GM19438 (cell line): Measurements from ENCODE around the gene GRIK5.
"Not testable (repeated sequence)": the region's sequence is repeated elsewhere in the genome, so short reads cannot be mapped to it uniquely, and the experiment has no call there.

Experiments
- ATAC-seq: cut with Tn5 transposase; IDR thresholded peaks from one replicate; pipeline ENCODE4 v1.9.1; 2021; ENCODE audit warnings: low read depth; ENCODE audit not compliant: unreplicated experiment

GRIK5 gene

DNA sequence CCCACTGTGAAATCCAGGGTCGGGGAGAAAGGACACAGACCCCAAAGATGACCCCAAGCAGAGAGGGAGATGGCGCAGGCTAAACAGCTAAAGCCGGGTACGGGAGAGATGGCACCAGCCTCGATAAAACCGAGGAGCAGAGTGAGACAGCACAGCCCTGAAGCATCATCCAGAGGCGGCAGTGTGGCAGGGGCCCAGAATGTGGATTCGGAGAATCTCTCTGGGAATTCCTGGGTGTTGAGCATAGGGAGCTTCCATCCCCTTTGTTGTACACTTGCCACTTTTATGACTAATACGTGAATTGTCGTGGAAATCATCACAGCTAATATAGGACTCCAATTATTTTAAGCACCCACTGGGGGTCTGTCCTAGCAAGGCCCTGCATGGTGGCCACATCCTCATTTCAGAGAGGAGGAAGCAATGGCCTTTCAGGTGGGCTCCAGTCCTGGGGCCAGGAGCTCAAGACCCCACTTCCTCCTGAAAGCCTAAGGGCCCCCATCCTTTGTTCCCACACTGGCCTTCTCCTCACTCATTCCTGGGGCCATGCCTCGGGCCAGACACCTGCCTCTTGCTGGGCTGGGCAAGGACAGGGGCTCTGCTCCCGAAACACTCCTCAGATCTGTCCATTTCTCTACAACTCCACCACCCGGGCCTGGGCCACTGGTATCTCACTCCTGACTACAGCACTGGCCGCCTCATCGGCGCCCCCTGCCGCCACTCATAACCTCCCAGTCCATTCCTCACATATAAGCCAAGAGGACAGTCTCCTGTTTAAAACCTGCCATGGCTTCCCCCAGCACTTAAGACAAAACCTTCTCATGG is 46.7 kb downstream of the GRIK5 start:
- no peak for ATAC-seq

DNA sequence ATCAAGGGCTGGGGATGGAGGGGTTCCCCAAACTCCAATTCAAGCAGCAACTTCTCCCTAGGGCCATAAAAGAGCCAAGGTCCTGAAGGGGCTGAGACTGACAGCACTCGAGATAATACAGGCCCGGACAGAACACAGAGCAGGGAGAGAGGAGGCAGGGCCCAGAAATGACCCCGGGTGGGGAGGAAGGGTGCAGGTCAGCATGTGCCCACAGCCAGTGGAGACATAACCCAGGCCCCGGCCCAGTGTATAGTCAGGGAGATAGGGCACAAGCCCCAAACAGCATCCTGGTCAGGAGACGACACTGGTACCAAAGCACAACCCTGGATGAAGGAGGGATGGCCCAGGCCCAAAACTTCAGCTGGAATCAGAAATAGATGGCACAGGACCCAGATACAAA is 47.4 kb downstream of the GRIK5 start:
- no peak for ATAC-seq

DNA sequence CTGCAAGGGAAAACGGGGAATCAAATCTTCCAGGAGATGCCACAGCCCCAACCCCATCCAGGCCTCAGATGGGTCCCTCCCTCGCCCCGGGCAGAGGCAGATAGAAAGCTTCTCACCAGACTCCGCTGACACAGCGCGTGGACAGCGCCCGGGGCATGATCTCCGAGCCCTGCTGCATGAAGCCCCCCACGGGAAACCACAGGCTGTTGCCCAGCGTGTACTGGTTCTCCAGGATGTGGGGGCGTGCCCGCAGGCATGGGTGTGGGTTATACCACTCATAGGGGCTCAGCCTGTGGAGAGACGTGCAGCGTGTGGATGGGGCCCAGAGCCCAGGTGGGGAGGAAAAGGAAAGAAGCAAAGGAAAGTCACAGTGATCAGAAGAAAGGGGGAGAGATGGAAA is 48.8 kb downstream of the GRIK5 start:
- no peak for ATAC-seq

DNA sequence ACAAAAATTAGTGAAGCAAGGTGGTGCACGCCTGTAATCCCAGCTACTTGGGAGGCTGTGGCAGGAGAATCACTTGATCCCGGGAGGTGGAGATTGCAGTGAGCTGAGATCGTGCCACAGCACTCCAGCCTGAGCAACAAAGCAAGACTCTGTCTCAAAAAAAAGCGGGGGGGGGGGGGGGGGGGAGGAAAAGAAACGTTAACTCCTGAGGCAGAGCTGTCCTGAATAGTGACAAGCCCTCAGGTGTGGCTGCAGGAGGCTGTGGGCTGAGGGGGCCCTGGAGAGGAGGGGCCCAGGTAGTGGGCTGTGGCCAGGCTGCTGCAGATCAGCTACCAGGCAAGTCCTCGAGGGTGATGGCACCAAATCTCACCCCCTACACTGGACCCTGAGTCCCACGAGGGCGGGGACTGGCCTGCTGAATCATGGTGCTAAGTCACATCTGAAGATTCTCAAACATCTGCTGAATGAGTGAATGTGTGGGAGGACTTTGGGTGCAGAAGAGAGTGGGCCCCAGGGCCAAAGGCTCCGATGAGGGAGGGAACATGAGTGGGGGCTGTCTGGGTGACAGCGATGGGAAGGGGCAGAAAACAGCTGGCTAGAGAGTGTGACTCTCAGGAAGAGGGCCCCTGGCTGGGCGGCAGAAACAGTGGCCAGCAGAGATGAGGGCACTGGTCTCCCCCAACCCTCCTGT is 51.4 kb downstream of the GRIK5 start:
- ATAC-seq = no peak

DNA sequence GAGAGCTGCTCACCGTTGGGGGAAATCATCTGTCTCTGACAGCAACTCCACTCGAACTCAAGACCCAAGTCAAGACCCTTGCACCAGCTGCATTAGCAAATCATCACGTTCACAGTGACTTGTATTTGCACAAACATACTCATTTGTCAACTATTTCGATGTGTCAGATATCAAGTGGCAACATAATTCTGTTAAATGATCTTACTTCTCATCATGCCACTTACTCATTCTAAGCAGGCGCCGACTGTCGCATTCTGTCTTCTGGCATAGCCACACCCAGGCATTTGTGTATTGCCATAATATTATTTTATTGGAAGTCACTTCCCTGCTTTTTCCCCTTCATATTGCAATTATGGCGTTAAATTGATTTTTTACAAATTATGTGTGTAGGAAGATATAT is 53.0 kb downstream of the GRIK5 start:
- no peak for ATAC-seq

DNA sequence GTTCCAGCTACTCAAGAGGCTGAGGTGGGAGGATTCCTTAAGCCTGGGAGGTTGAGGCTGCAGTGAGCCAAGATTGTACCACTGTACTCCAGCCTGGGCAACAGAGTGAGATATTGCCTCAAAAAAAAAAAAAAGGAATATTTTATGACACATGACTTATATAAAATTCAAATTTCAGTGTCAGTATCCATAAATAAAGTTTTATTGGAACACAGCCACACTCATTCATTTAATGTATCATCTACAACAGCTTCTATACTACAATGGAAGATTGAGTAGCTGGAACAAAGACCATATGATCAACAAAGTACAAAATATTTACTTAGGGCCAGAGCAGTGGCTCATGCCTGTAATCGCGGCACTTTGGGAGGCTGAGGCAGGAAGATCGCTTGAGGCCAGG is 57.3 kb downstream of the GRIK5 start:
- ATAC-seq = not testable (repeated sequence)

DNA sequence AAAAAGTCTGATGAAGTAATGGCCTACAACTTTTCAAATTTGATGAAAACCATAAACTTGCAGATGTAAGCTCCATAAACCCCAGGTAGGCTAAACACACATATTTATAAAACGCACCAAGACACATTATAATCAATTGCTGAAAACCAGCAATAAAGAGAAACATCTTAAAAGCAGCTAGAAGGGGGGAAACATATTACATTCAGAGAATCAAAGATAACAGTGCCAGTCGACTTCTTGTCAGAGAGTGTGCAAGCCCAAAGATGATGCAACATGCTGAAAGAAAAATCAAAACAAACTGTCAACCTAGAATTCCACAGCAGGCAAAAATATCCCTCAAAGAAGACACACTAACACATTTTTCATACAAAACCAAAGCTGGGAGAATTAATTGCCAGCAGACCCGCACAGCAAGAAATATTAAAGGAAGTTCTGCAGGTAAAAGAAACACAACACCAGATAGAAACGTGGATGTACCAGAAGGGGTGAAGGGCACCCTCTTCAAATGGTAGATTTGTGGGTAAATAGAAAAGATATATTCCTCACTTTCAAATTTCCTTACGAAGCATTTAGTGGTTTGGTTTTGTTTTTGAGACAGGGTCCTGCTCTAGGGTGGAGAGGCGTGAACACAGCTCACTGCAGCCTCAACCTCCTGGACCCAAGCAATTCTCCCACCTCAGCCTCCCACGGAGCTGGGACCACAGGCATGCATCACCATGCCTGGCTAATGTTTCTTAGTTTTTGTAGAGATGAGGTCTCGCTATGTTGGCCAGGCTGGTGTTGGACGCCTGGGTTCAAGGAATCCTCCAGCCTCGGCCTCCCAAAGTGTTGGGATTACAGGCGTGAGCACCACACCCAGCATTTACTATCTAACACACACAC is 59.5 kb downstream of the GRIK5 start:
- no peak for ATAC-seq

DNA sequence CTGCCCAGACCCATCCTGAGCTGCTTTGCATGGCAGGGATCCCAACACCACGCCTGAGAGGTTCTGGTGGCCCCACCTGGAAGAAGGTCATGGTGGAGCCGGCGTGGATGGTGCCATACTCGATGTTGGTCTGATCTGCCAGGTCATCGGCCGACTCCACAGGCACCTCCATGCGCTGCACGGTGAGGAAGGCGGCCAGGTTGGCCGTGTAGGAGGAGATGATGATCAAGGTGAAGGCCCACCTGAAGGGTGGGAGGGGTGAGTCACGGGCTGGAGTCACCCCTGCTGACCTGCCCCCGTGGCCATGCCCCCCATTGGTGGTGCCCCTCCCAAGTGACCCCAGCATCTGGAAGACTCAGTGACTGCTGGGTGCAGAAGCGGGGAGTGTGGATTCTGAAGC is 63.4 kb downstream of the GRIK5 start:
- no peak for ATAC-seq

DNA sequence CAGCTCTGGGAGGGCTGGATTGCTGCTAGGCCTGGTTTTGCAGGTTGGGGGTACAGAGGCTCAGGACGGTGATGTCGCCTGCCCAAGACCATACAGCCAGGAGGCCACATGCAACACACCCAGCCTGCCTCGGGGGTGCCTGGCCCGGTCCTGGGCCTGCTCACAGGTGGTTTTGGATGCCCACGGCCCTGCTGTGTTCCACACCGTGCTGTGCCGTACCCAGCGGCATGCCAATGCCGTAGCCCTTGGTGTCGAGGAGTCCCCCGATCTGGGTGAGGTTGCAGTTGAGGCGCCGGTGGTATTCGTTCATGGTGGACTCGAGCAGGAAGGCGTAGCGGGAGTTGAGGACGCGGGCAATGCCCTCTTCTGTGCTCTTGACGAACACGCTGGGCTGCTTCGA is 64.5 kb downstream of the GRIK5 start:
- ATAC-seq = no peak

DNA sequence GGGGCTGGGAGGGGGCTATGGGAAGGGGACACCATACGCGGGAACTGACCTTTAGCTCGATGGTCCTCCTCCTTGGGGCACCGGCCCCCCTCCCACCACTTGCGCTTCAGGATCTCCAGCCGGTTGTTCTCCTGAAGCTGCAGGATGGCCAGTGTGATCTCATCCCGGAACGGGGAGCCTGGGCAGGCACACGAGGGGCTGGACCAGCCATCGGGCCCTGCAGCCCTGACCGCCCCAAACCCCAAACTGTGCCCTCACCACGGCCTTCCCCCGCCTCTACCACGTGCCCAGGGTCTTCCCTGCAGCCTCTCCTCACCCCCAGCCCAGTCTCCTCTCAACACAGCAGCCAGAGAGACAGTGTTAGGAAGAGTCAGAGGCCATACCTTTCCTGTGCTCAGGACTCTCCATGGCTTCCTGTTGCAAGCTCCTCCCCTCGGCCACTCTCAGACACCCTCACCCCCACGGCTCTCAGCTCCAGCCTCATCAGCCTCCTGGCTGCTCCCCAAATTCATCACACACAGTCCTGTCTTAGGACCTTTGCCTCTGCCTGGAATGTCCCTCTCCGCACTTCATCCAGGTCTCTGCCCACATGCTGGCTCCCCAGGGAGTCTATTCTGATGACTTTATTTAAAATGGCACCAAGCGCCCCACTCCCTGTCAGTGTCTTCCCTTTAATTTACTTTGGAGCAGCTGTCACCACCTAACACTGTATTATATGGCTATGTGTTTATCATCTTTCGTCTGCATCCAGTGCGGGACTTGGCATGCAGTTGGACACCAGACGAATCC is 66.3 kb downstream of the GRIK5 start:
- ATAC-seq = no peak

DNA sequence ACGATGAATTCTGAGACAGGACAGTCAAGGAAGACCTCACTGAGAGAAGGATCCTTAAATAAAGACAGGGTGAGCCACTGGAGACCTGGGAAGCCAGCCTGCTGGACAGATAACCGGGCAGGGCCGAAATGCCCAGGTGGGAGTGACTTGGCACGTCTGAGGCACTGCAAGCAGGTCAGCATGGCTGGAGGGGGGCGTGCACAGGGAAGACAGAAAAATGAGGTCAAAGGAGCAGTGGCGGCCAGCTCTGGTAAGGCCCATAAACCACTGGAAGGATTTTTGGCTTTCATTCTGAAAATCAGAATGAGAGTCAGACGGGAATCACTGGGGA is 70.2 kb downstream of the GRIK5 start:
- ATAC-seq = no peak

DNA sequence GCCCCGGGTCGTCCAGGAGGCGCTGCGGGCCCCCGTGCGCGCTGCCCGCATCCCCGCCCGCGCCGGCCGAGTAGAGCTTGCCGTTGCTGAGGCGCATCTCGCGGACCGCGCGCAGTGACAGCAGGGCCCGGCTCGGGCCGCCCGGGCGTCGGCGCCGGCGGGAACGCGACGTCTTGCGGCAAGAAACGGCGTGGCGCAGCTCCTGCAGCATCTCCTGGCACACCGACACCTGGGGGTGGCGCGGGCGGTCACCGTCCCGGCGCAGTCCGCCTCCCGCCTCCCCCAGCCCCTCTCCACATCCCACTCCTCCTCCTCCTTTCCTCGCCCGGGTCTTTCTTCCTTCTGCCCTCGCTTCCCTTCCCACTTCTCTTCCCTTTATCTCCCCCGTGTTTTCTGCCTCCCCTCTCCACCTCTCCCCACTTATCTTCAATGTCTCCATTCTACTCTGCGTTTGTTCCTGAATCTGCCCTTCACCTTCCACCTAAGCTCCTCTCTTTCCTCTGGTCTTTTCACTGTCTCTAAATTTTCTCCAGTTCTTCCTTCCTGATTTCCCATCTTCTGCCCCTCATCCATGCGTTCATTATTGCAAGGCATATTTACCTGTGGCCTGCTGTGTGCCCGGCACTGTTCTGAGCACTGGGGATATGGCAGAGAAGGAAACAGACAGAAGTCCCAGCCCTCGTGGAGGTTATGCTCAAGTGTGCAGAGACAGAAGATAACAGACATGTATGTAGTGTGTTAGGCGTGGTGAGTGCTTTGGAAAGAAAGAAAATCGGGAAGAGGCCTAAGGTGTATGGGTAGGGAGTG is 70.7 kb downstream of the GRIK5 start:
- ATAC-seq = no peak

DNA sequence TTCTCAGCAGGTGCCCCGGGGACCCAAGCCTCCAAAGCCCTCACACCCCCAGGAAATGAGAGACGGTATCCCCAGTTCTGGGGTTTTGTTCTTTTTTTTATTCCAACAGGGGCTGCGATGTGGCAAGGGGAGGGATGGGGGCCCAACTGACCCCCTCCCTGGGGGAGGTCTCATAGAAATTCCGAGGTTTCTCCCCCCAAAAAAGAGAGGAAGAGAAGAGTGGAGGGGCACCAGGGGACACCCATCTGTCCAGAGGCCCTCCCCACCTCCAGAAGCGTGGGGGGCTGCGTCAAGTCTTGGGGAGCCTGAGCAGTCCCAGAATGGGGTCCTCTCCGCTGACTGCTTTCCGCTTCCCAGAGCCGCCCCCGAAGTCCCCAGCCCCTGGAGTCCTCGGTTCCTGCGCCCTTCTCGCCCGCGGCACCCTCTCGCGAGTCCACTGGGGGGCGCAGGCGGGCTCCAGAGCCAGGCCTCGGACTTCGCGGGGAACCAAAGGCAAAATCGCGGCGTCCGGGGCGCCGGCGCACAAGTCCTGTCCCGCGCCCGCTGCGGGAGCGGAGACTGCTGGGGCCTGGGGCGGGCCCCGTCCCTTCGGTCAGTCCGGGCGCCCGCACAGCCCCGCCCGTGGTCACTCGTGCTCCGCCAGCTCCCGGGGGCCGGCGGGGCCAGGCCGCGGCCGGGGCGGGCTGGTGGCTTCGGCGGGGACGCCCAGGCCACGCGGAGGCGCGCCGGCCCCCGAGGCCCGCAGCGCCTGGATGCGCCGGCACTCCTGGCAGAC is 71.6 kb downstream of the GRIK5 start:
- no peak for ATAC-seq

DNA sequence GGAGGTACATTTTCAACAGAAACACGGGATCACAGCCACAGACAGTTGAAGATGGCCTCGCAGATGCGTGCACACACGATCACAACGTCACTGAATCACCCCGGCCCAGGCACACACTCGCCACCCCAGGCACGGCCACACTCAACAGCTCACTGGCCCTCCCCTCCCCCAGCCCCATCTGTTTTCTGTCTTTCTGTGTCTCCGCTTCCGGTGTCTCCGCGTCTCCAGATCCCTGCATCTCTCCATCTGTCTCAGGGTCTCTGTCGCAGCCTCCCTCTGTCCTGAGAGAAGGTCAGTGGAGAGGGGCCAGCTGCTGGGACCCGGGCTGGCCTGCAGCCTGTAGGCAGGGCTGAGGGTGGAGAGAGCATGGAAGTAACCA is 72.2 kb downstream of the GRIK5 start:
- no peak for ATAC-seq

DNA sequence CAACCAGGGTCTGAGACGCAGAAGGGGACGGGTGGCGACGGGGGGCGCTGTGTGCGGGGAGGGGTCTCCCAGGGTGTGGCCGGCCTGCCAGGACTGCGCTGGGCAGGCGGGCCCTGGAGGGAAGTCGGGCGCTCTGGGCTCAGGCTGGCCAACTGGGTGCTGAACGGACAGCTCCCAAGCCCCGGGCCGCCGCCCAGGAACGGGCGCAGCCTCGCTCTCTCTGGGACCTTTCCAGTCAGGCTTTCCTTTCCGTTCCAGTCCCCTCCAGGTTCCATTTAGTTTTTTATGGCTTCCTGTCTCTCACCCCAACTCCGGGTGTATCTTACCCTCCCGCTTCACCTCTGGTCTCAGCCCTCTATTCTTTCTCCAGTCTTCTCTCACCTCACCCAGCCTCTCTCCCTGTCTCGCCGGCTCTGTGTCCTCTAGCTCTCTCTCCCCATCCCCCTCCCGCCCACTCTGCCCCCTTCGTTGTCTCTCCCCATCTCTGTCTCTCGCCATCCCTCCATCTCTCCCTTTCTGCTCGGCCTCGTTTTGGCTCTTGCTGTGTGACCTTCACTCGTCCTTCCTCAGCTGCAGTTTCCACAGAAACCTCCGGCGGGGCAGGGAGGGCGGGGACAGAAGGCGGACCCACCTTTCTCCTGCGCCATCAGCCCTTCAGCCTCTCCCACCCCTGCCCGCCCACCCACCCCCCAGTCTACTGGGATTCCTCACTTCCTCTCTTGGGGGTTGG is 72.7 kb downstream of the GRIK5 start:
- no peak for ATAC-seq

DNA sequence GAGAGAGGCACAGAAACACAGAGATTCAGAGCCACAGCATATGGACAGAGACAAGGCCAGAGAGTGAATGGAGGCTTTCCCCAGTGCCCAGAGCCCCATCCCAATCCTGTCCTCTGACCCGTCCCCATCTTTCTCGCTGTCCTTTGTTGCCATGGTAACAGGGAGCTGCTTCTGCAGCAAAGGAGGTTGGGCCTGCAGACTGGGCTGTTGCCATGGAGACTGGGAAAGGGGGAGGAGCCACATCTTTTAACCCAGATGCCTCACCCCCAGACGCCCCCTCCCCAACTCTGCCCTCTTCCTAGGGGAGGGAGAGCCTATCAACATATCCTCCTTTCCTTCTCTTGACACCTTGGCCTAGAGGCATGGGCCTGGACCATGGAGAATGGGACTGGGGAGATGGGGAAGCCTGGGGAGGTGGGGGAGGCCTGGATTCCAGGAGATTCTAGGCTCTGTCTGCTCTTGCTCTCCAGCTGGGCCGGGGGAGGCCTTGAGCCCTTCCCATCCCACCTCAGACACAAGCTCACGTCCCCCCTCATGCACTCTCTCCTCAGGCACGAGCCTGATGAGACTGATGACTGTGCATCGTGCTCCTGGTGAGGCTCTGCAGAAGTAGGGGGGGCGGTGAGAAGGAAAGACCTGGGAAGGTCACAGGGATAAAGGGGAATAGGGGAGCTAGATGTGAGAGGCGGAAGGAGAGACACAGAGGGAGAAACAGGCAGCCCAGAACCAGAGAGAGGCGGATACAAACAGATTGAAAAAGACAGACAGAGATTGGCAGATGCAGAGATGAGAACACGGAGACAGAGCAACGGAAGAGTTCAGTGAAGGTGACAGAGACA is 73.8 kb downstream of the GRIK5 start:
- no peak for ATAC-seq
